Hepatocyte (in vitro differentiated cells): ENCODE data around the gene MAGOH.

Source experiments
- CTCF ChIP-seq: fragments of 200-600 bp; sonication (generic); IDR thresholded peaks from 2 replicates; pipeline ENCODE4 v1.5.1; 2016; ENCODE audit warnings: antibody characterized with exemption, mild to moderate bottlenecking; ENCODE audit not compliant: poor library complexity
- EZH2 ChIP-seq: fragments of 200-600 bp; sonication (generic); IDR thresholded peaks from 2 replicates; pipeline ENCODE4 v1.6.1; 2016; ENCODE audit warnings: antibody characterized with exemption, mild to moderate bottlenecking, borderline replicate concordance

GRCh38 chr1:53256511-53257453 lies 18.5 kb upstream of the MAGOH start:
- no peak for TF ChIP-seq CTCF
- no peak for TF ChIP-seq EZH2
